ENCODE measurements around the gene TMEM14B. TPM values are rescaled to one million over a fixed set of nuclear protein-coding genes. Genes with fewer than 3 reads are reported as not detected.

Gene TMEM14B
- total and polyA plus RNA-seq, 9 of the 15 experiments (the other 6 are each of a cell fraction or from before 2014, with no cell fraction given) = 174 to 862 (median 263) TPM

DNA sequence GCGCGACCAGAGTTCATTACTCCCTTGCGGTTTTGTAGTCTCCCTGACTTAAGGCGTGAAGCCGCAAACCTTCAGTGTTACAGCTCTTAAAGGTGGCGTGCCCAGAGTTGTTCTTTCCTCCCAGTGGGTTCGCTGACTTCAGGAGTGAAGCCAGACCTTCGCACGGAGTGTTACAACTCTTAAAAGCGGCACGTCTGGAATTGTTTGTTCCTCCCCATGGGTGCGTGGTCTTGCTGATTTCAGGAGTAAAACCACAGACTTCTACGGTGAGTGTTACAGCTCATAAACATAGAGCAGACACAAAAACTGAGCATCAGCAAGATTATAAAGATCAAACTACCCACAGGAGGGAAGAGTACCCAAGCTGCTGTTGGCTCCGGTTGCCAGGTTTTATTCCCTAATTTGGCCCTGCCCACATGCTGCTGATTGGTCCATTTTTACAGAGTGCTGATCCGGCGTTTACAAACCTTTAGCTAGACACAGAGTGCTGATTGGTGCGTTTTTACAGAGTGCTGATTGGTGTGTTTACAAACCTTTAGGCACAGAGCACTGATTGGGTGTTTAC, 14.4 kb upstream of the TMEM14B start:
- BruUV-seq (replicated peaks) = no TSS peak
- Histone ChIP-seq H3K4me3 (no peak overlapping the region), H3K9ac (ENCODE audit: insufficient read depth in 1 of 2, low read depth in 2 of 2, low read length in 2 of 2) (no peak overlapping the region), H3K79me2 (ENCODE audit: control insufficient read depth, insufficient read depth, low read length) (peaks cover under 1% of the 10 kb centered on the region; the same call in 1 of the 3 replicates), H3K9me3 (replicated peaks; ENCODE audit: control insufficient read depth, insufficient read depth, low read depth, low read length) (no peaks in the 10 kb centered on the region), H2AFZ (ENCODE audit: low read depth, low read length) (no peak overlapping the region), H3K27ac (ENCODE audit: extremely low read depth, low read depth, low read length) (no peak overlapping the region), H4K20me1 (replicated peaks; ENCODE audit: control insufficient read depth, insufficient read depth, low read length) (no peaks in the 10 kb centered on the region), H3K4me1 (replicated peaks in 1 of 2; ENCODE audit: control insufficient read depth in 2 of 2, insufficient read depth in 2 of 2, low read length in 2 of 2) (no peaks in the 10 kb centered on the region), H3K36me3 (ENCODE audit: control insufficient read depth, insufficient read depth, low read length) (peaks cover 53% of the 10 kb centered on the region), H3K27me3 (ENCODE audit: control insufficient read depth in 2 of 2, insufficient read depth in 2 of 2, low read length in 2 of 2) (no peaks in the 10 kb centered on the region), H3K4me2 (ENCODE audit: insufficient read depth, low read length) (no peak overlapping the region), H3K9me1 (ENCODE audit: control insufficient read depth, insufficient read depth, low read length) (no peaks in the 10 kb centered on the region)
- CTCF ChIA-PET (ENCODE audit: low intra/inter-chr PET ratio) = no interaction called here
- WGBS (ENCODE audit: insufficient coverage, low coverage, missing lambda C conversion rate) = 94% methylated on average over 17 of the region's 17 CpGs
- POLR2A ChIA-PET = interaction anchor here (0.8 to 7.5 kb wide), 5 partner anchors 9 to 16 kb away, joined by 3 to 48 read pairs (median 7); partner anchors contain the start of gene TMEM14C
- no peak for FAIRE-seq
- intact Hi-C loops (cut with micrococcal nuclease) = no loop called here
- DNase-seq (ENCODE audit: extremely low read depth in 1 of 4, low spot score in 3 of 4) = no peak
- peak; percentile 55 for ATAC-seq
- in situ Hi-C loops (cut with MboI) = no loop called here
- no peak for TF ChIP-seq PURB (CRISPR knock-in tag; IDR thresholded peaks at IDR 0.05; ENCODE audit: low read depth)
- TF ChIP-seq MAFK (IDR thresholded peaks at IDR 0.05; ENCODE audit: low read length) = peak; percentile 40; the same call in 1 of the 2 replicates
- peak; percentile 75; the same call in 1 of the 2 replicates for TF ChIP-seq C11orf30 (IDR thresholded peaks at IDR 0.05; ENCODE audit: low read depth)
- TF ChIP-seq NONO (IDR thresholded peaks at IDR 0.05; ENCODE audit: low read depth in 2 of 2, low read length in 1 of 2) = no peak
- TF ChIP-seq PTRF (tag; IDR thresholded peaks at IDR 0.05) = no peak
- TF ChIP-seq, protein P1, sequence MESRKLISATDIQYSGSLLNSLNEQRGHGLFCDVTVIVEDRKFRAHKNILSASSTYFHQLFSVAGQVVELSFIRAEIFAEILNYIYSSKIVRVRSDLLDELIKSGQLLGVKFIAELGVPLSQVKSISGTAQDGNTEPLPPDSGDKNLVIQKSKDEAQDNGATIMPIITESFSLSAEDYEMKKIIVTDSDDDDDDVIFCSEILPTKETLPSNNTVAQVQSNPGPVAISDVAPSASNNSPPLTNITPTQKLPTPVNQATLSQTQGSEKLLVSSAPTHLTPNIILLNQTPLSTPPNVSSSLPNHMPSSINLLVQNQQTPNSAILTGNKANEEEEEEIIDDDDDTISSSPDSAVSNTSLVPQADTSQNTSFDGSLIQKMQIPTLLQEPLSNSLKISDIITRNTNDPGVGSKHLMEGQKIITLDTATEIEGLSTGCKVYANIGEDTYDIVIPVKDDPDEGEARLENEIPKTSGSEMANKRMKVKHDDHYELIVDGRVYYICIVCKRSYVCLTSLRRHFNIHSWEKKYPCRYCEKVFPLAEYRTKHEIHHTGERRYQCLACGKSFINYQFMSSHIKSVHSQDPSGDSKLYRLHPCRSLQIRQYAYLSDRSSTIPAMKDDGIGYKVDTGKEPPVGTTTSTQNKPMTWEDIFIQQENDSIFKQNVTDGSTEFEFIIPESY (CRISPR knock-in tag; IDR thresholded peaks at IDR 0.05) = 0 out of 2 replicates have a peak, but pooled peaks have one; percentile 11
- no peak for TF ChIP-seq HDAC1 (IDR thresholded peaks at IDR 0.05)
- peak; percentile 50; the same call in 1 of the 2 replicates for TF ChIP-seq MAFG (tag; conservative IDR thresholded peaks at IDR 0.05)
- no peak for TF ChIP-seq KAT7 (CRISPR knock-in tag; IDR thresholded peaks at IDR 0.05; ENCODE audit: borderline replicate concordance)
- peak; percentile 93 for TF ChIP-seq NFYB (IDR thresholded peaks at IDR 0.05; ENCODE audit: extremely low read depth, insufficient read length)
- TF ChIP-seq ZNF316 (IDR thresholded peaks at IDR 0.05) = peak; percentile 90
- peak; percentile 31 for TF ChIP-seq RBM25 (IDR thresholded peaks at IDR 0.05; ENCODE audit: low read depth, low read length, severe bottlenecking)
- peak; percentile 57 for TF ChIP-seq MAFF (IDR thresholded peaks at IDR 0.05; ENCODE audit: low read length)
